GM21786 (cell line): ENCODE measurements around the gene PPP1CA.
"Not testable (repeated sequence)": the region's sequence is repeated elsewhere in the genome, so short reads cannot be mapped to it uniquely, and the experiment has no call there.

ENCODE experiments used
- ATAC-seq: cut with Tn5 transposase; IDR thresholded peaks from one replicate; pipeline ENCODE4 v1.9.1; 2021; ENCODE audit not compliant: unreplicated experiment

PPP1CA gene

GRCh38 chr11:67435031-67435726 lies 33.5 kb upstream of the PPP1CA start:
- ATAC-seq = no peak

- ATAC-seq = no peak
Observed at GRCh38 chr11:67434395-67434881, 32.8 kb upstream of the PPP1CA start.

- no peak for ATAC-seq
Observed at GRCh38 chr11:67433536-67434394, 32.1 kb upstream of the PPP1CA start.

- ATAC-seq = no peak
Observed at GRCh38 chr11:67432655-67433349, 31.1 kb upstream of the PPP1CA start.

GRCh38 chr11:67431346-67432249 lies 29.9 kb upstream of the PPP1CA start:
- no peak for ATAC-seq

- no peak for ATAC-seq
Observed at GRCh38 chr11:67429722-67430121, 28.1 kb upstream of the PPP1CA start.

- no peak for ATAC-seq
Observed at GRCh38 chr11:67429038-67429668, 27.5 kb upstream of the PPP1CA start.

- ATAC-seq = peak; percentile 85
Observed at GRCh38 chr11:67428052-67429001, 26.7 kb upstream of the PPP1CA start, which contains the start of gene RPS6KB2. Gene RPS6KB2, plus strand, starts transcription at chr11:67428494. Its CDS starts 52 bp downstream, at chr11:67428546.

- not testable (repeated sequence) for ATAC-seq
Observed at GRCh38 chr11:67427364-67427859, 25.8 kb upstream of the PPP1CA start.

GRCh38 chr11:67423891-67424613 lies 22.4 kb upstream of the PPP1CA start:
- no peak for ATAC-seq

- ATAC-seq = no peak
Observed at GRCh38 chr11:67423466-67423865, 21.8 kb upstream of the PPP1CA start.

- no peak for ATAC-seq
Observed at GRCh38 chr11:67422891-67423290, 21.2 kb upstream of the PPP1CA start.

GRCh38 chr11:67421430-67422031 lies 19.9 kb upstream of the PPP1CA start:
- ATAC-seq = no peak

- ATAC-seq = peak; percentile 84
Observed at GRCh38 chr11:67420646-67421429, 19.2 kb upstream of the PPP1CA start.

GRCh38 chr11:67420147-67420645 lies 18.5 kb upstream of the PPP1CA start:
- ATAC-seq = no peak

- no peak for ATAC-seq
Observed at GRCh38 chr11:67419325-67420049, 17.8 kb upstream of the PPP1CA start.
